ENCODE data around the gene ANKS1B.

Gene ANKS1B

GRCh38 chr12:99142651-99143050 is 842.1 kb downstream of the ANKS1B start:
- H3K79me2 ChIP-seq = no peaks in the 10 kb centered on the region

GRCh38 chr12:99140017-99140720 is 844.6 kb downstream of the ANKS1B start:
- H3K27me3 ChIP-seq (ENCODE audit: control insufficient read depth, insufficient read depth, low read length) = no peaks in the 10 kb centered on the region
- no peaks in the 10 kb centered on the region for H3K79me2 ChIP-seq
- H3K36me3 ChIP-seq (ENCODE audit: control insufficient read depth, insufficient read depth, low read length) = no peaks in the 10 kb centered on the region
- H3K4me1 ChIP-seq = no peaks in the 10 kb centered on the region
- H3K9ac ChIP-seq = no peak overlapping the region
- no peak overlapping the region for H3K4me3 ChIP-seq (ENCODE audit: low read depth, low read length)
- H2AFZ ChIP-seq = no peak overlapping the region
- no peaks in the 10 kb centered on the region for H3K9me3 ChIP-seq (ENCODE audit: control insufficient read depth, low read length)
- no peak overlapping the region for H3K4me2 ChIP-seq (ENCODE audit: low read length)
- no peak for TF ChIP-seq CTCF (IDR thresholded peaks at IDR 0.05)
- no peak overlapping the region for H3K27ac ChIP-seq

More at GRCh38 chr12:99142651-99143050, 842.1 kb downstream of the ANKS1B start:
- Histone ChIP-seq H3K4me3 (ENCODE audit: low read depth, low read length) (no peak overlapping the region), H3K4me2 (ENCODE audit: low read length) (no peak overlapping the region), H3K9me3 (ENCODE audit: control insufficient read depth, low read length) (no peaks in the 10 kb centered on the region), H3K9ac (no peak overlapping the region), H3K27me3 (ENCODE audit: control insufficient read depth, insufficient read depth, low read length) (no peaks in the 10 kb centered on the region), H3K4me1 (no peaks in the 10 kb centered on the region), H3K36me3 (ENCODE audit: control insufficient read depth, insufficient read depth, low read length) (no peaks in the 10 kb centered on the region), H2AFZ (no peak overlapping the region), H3K27ac (no peak overlapping the region)
- TF ChIP-seq CTCF (IDR thresholded peaks at IDR 0.05) = no peak

GRCh38 chr12:99138393-99138792 is 846.3 kb downstream of the ANKS1B start:
- no peak for TF ChIP-seq CTCF (IDR thresholded peaks at IDR 0.05)
- H2AFZ ChIP-seq = no peak overlapping the region
- H3K27ac ChIP-seq = no peak overlapping the region
- H3K9ac ChIP-seq = no peak overlapping the region
- H3K36me3 ChIP-seq (ENCODE audit: control insufficient read depth, insufficient read depth, low read length) = no peaks in the 10 kb centered on the region
- H3K79me2 ChIP-seq = no peaks in the 10 kb centered on the region
- H3K4me3 ChIP-seq (ENCODE audit: low read depth, low read length) = no peak overlapping the region
- no peaks in the 10 kb centered on the region for H3K27me3 ChIP-seq (ENCODE audit: control insufficient read depth, insufficient read depth, low read length)
- H3K9me3 ChIP-seq (ENCODE audit: control insufficient read depth, low read length) = no peaks in the 10 kb centered on the region
- no peak overlapping the region for H3K4me2 ChIP-seq (ENCODE audit: low read length)
- no peaks in the 10 kb centered on the region for H3K4me1 ChIP-seq

- no peaks in the 10 kb centered on the region for H3K4me1 ChIP-seq
- H3K79me2 ChIP-seq = no peaks in the 10 kb centered on the region
- H3K4me2 ChIP-seq (ENCODE audit: low read length) = no peak overlapping the region
- no peak overlapping the region for H3K27ac ChIP-seq
- no peak overlapping the region for H3K4me3 ChIP-seq (ENCODE audit: low read depth, low read length)
- no peak overlapping the region for H3K9ac ChIP-seq
- H3K9me3 ChIP-seq (ENCODE audit: control insufficient read depth, low read length) = no peaks in the 10 kb centered on the region
- no peaks in the 10 kb centered on the region for H3K36me3 ChIP-seq (ENCODE audit: control insufficient read depth, insufficient read depth, low read length)
- H2AFZ ChIP-seq = no peak overlapping the region
- H3K27me3 ChIP-seq (ENCODE audit: control insufficient read depth, insufficient read depth, low read length) = no peaks in the 10 kb centered on the region
- no peak for TF ChIP-seq CTCF (IDR thresholded peaks at IDR 0.05)
These were observed 847.4 kb downstream of the ANKS1B start for GRCh38 chr12:99137124-99137855.

Measured in parathyroid adenoma (tissue), 2 donors.